Nucleus accumbens (tissue), 56 donors: ENCODE measurements around the gene SRBD1.
A peak's percentile ranks its signal among the peaks of the same experiment; 100 is the strongest.

Experiments
- DNase-seq, 56 donors: peaks; one replicate each; lab custom pipeline; 2025; lab: John Stamatoyannopoulos, UW

Gene SRBD1

GRCh38 chr2:45634223-45634622, 23.2 kb upstream of the SRBD1 start:
- DNase-seq = no peak

DNA sequence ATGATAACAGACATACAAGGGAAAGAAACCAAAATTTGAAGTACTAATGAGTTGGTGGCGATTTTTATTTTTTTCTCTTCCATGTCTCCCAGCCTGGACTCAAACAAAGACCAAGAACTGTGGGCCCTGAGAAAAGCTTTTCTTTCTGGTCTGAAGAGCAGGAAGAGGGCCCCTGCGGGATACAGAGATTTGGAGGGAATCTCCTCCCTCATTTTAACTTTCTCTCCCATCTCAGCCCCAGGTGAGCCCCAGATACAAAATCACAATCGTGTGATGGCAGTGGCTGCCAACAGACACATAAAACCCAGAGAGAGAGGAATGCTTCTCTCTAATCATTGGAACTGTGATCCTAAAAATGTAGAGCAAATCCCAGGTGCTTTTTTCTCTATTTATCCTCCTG, 20.9 kb upstream of the SRBD1 start:
- no peak for DNase-seq

GRCh38 chr2:45631319-45631718, 20.3 kb upstream of the SRBD1 start:
- no peak for DNase-seq

DNA sequence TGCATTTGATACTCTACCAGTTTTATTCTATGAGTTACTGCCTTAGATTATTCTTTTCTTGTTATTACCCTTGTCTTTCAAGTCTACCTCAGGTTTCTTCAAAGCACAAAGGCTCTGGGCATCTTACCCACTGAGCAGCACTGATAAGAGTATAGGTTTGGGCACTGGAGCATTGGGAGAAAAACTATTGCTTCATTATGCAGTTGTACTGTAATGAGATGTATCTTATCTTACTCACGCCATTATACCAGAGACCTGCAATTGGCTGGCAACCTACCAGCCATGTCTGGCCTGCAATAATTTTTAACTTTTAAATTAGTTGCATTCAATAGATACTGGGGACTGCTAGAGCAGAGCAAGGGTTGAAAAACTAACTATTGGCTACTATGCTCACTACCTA, 18.9 kb upstream of the SRBD1 start:
- DNase-seq = no peak

DNA sequence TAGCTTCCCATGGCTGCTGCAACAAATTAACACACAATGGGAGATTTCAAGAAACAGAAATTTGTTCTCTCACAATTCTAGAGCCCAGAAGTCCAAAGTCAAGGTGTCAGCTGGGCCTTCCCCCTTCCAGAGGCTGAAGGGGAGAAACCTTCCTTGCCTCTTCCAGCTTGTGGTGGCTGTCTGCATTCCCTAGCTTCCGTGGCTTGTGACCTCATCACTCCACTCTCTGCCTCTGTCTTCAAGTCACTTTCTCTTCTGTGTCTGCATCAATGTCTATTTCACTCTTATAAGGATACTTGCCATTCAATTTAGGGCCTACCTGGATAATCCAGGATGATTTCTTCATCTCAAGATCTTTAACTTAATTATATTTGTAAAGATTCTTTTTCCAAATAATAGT, 16.8 kb upstream of the SRBD1 start:
- DNase-seq = no peak

DNA sequence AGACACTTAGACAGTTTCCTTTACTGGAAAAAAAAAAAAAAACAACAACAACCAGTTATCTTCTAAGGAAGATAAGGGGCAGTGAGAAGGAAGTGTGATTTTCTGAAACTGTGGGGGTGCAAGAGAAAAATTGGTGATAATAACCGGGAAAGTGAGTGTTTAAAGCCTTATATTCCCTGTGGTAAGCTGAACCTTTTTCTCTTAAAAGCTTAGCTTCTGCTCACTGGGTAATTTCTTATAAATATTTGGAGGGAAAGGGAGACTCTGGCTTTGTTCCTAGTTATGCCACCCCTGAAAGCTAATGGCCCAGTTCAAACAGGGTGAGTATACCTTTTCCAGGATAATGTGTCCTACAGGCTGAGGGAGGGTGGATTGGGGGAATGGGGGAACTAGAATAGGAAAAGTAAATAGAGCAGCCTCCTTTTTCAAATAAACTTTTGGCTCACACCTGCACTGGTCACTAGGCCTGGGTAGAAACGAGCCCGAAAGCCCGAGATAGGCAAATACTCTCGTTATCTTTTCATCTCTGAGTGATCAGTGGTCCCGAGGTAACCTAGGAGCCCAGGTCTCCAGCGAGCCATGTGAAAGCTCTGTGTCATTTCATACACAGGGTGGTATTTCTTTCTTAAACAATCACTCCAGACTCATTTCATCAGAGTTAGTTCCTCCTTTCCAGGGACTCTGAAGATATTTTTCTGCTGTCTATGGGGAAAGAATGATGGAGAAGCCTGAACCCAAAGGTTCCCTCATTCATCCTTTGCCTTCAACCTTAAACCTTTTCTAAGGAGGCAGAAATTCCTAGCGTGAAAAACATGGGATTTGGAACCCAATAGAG, 15.5 kb upstream of the SRBD1 start:
- no peak for DNase-seq

GRCh38 chr2:45625824-45626223, 14.8 kb upstream of the SRBD1 start:
- no peak for DNase-seq

DNA sequence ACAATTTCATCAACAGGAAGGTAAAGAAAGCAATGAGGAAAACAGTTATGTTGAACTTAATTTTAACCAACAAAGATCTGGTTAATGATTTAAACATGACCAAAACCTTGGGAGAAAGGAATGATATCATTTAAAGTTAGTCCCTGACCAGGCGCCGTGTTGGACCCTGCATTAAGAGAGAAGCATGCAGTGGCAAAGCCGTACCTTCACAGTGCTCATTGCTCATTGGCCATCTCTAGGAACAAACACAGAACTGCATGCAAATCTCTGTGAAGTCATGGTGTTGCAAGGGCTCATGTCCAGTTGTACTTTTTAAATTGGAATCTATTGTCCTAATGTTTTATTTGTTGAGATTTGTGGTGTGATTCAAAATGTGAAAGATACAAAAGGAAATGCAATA, 12.0 kb upstream of the SRBD1 start:
- DNase-seq = no peak

- no peak for DNase-seq
Measured at GRCh38 chr2:45622336-45623075, 11.4 kb upstream of the SRBD1 start.

GRCh38 chr2:45617496-45617895, 6.4 kb upstream of the SRBD1 start:
- no peak for DNase-seq

DNA sequence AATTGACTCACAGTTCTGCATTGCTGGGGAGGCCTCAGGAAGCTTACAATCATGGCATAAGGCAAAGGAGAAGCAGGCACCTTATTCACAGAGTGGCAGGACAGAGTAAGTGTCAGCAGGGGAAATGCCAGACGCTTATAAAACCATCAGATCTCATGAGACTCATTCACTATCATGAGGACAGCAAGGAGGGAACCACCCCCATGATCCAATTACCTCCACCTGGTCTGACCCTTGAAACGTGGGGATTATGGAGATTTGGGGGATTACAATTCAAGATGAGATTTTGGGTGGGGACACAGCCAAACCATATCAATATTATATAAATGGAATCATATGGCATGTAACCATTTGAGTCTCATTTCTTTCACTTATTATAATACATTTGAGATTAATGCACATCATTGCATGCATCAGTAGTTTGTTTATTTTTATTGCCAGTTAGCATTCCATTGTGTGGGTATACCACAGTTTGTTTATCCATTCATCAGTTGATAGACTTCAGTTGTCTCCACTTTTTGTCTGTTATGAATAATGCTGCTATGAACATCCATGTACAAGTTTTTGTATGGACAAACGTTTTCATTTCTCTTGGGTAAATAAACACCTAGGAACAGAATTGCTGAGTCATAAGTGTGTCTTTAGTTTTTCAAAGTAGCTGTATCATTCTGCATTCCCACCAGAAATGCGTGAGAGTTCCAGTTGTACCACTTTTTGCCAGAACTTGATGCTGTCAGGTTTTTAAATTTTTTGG, 5.8 kb upstream of the SRBD1 start:
- no peak for DNase-seq

DNA sequence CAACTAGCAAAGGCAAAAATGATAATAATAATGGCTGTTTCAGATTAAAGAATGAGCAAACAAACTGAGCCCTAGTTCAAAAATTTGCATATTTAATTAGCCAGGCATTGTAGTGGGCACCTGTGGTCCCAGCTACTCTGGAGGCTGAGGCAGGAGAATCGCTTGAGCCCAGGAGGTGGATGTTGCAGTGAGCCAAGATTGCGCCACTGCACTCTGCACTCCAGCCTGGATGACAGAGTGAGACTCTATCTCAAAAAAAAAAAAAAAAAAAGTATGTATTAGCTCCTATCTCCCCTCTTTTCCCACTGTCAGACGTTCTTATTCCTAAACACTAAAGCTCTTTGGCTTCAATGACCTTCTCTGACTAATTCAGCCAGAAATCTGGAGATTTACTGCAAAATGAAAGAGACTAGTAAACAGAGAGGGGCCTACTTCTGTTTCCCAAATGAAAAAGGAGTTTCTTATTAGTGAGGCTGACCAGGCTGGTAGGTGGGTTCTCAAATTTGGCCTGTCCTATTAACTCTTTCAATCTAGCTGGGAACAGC, 3.9 kb upstream of the SRBD1 start:
- DNase-seq = no peak

DNA sequence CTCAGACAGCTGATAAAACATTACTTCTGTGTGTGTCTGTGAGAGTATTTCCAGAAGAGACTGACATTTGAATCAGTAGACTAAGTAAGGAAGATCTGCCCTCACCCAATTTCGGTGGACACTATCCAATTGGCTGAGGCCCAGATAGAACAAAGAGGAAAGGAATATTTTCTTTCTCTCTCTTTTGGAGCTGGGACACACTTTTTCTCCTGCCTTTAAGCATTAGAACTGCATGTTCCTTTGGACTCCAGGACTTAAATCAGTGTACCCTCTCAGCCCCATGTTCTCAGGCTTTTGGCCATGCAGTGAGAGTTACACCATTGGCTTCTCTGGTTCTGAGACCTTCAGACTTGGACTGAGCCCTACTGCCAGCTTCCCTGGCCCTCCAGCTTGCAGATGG, 3.3 kb upstream of the SRBD1 start:
- DNase-seq = peak in 6 of 56 donors; percentile 1 to 37 (median 8)

GRCh38 chr2:45612731-45613130, 1.7 kb upstream of the SRBD1 start:
- no peak for DNase-seq

- no peak for DNase-seq
Measured at GRCh38 chr2:45612285-45612684, 1.2 kb upstream of the SRBD1 start.

DNA sequence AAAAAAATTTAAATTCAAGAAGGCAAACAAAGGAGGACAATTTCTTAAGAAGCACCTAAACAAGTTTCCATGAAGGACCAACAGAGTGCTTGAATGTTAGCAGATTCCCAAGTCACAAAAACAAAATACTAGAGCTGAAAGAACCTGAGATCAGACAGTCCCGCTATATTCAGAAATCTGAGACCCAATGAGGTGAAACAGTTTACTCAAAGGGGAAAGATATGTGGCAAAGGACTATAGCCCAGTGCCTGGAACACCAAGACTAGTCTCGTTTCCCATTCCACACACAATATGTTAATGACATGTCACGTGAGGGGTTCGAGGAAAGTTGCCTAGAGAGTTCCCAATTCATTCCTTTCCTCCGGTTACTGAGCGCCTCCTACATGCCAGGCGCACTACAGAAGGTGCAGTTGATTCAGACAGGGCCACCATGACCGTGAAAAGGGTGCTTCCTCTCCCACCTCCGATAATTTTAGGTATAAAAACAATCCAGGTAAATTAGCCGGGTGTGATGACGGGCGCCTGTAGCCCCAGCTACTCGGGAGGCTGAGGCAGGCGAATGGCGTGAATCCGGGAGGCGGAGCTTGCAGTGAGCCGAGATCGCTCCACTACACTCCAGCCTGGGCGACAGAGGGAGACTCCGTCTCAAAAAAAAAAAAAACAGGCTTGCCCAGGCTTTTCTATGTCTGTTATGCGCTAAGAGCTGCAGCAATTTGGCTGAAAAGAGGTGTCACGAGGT, 617 bp downstream of the SRBD1 start:
- DNase-seq = peak in 54 of 56 donors; percentile 3 to 81 (median 48)

DNA sequence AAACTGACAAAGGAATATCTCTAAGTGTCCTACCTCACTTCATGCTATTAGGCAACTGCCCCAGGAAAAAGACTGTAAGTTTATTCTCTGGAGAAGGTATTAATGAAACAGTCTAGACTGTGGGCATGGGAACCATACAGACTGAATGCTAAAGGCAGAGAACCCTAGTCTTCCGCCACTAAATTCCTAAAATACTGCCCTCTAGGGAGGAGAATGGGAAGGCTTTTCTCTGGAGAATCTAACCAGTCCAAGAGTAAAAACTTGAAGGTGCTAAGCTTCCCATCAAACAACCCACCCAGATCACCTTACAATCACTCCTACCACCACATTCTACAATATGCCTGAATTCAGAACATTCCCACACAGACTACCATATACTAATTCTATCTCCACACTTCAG, 3.4 kb downstream of the SRBD1 start:
- no peak for DNase-seq

GRCh38 chr2:45606796-45607195, 4.3 kb downstream of the SRBD1 start:
- DNase-seq = no peak

DNA sequence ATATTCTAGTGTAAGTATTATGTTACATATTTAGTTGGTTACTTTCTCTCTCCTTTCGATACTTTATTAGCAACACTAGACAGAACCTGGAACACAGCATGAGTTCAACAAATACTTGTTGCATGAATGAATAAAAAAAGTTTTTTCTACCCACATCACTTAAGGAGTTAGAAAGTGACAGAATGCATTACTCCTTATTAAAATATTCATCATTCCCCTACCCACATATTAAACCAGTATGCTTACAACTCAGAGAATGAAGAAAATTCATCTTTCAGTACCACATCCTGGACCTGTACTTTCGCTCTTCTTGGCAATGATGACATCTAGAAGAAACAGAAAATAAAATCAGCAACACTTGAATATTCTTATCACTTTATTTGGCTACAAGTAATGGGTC, 6.0 kb downstream of the SRBD1 start:
- no peak for DNase-seq

DNA sequence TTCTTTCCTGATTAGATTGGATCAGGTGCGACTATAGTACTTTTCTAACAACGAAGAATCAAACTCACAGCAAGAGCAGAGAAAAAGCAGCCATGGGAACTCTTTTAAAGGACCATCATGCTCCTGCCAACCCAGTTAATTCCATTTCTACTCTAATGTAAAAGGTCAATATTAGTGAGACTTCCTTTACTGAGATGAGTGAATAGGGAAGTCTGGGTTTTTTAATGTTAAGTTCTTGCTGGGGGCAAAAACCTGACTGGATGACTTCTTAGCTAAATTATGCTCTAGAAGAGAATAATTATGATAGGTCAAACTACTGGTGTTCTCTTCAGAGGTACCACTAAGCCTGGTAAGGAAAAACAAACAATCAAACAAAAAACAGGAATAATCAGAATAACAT, 8.4 kb downstream of the SRBD1 start:
- DNase-seq = no peak
